Mesothelial cell of epicardium (in vitro differentiated cells): ENCODE results near the gene GLO1. TPM values are rescaled to one million over a fixed set of nuclear protein-coding genes. Genes with fewer than 3 reads are reported as not detected.

Experiments used
- DNase-seq, 2 experiments: peaks; one replicate each; pipeline ENCODE4 v3.0.0; 2021; ENCODE audit warnings: low spot score in 2 of 2; ENCODE audit not compliant: unreplicated experiment in 2 of 2
- H3K27ac Mint-ChIP-seq: 2 replicates; pipeline ENCODE4 v1.8.0; 2021; ENCODE audit warnings: mixed read lengths
- H3K27me3 Mint-ChIP-seq: 2 replicates; pipeline ENCODE4 v1.8.0; 2021; ENCODE audit warnings: low read depth, mixed read lengths
- H3K36me3 Mint-ChIP-seq: 2 replicates; pipeline ENCODE4 v1.8.0; 2021; ENCODE audit warnings: mixed read lengths
- H3K4me1 Mint-ChIP-seq: 2 replicates; pipeline ENCODE4 v1.8.0; 2021; ENCODE audit warnings: mixed read lengths
- H3K4me3 Mint-ChIP-seq: 2 replicates; pipeline ENCODE4 v1.8.0; 2021; ENCODE audit warnings: mild to moderate bottlenecking, moderate library complexity, mixed read lengths
- H3K9me3 Mint-ChIP-seq: 2 replicates; pipeline ENCODE4 v1.8.0; 2021; ENCODE audit warnings: mixed read lengths
- CTCF ChIP-seq: fragments of 200-600 bp; sonication (generic); IDR thresholded peaks from one replicate; pipeline ENCODE4 v1.5.0; 2021; ENCODE audit warnings: antibody characterized with exemption; ENCODE audit not compliant: unreplicated experiment
- total RNA-seq: library from RNA; stranded (reverse); gene quantifications from 3 replicates; pipeline ENCODE4 v1.2.1, GENCODE V29; 2021

GLO1 gene
- total RNA-seq, 1 donor from 2014 or later, result 86.2 TPM

GRCh38 chr6:38656896-38657295 is 46.0 kb downstream of the GLO1 start:
- Mint-ChIP-seq H3K9me3 (no peaks in the 10 kb centered on the region), H3K27me3 (no peaks in the 10 kb centered on the region)
- no peak for TF ChIP-seq CTCF

GRCh38 chr6:38654263-38654662 is 48.7 kb downstream of the GLO1 start:
- H3K27me3 Mint-ChIP-seq, result no peaks in the 10 kb centered on the region
- peaks cover 7% of the 10 kb centered on the region for H3K36me3 Mint-ChIP-seq
- no peak overlapping the region for H3K4me3 Mint-ChIP-seq
- H3K9me3 Mint-ChIP-seq, result peaks cover 6% of the 10 kb centered on the region
- no peaks in the 10 kb centered on the region for H3K4me1 Mint-ChIP-seq
- H3K27ac Mint-ChIP-seq, result no peak overlapping the region
- DNase-seq, result no peak
- TF ChIP-seq CTCF, result no peak

More at GRCh38 chr6:38656896-38657295, 46.0 kb downstream of the GLO1 start:
- Mint-ChIP-seq H3K4me3 (no peak overlapping the region), H3K27ac (no peak overlapping the region), H3K4me1 (no peaks in the 10 kb centered on the region), H3K36me3 (no peaks in the 10 kb centered on the region)
- no peak for DNase-seq

- no peak for DNase-seq
- Mint-ChIP-seq H3K27me3 (no peaks in the 10 kb centered on the region), H3K4me3 (no peak overlapping the region), H3K4me1 (no peaks in the 10 kb centered on the region), H3K36me3 (peaks cover 7% of the 10 kb centered on the region), H3K9me3 (peaks cover 6% of the 10 kb centered on the region), H3K27ac (no peak overlapping the region)
- no peak for TF ChIP-seq CTCF
These were observed 51.7 kb downstream of the GLO1 start for GRCh38 chr6:38651121-38651784.

- Mint-ChIP-seq H3K27ac (no peak overlapping the region), H3K9me3 (peaks cover 6% of the 10 kb centered on the region), H3K36me3 (peaks cover 7% of the 10 kb centered on the region), H3K27me3 (no peaks in the 10 kb centered on the region), H3K4me1 (no peaks in the 10 kb centered on the region), H3K4me3 (no peak overlapping the region)
- TF ChIP-seq CTCF, result no peak
- no peak for DNase-seq
These were observed 52.7 kb downstream of the GLO1 start for GRCh38 chr6:38650207-38650752.

GRCh38 chr6:38649744-38650143 is 53.2 kb downstream of the GLO1 start:
- no peaks in the 10 kb centered on the region for H3K4me1 Mint-ChIP-seq
- peaks cover 7% of the 10 kb centered on the region for H3K36me3 Mint-ChIP-seq
- no peak overlapping the region for H3K27ac Mint-ChIP-seq
- no peak for TF ChIP-seq CTCF
- no peak overlapping the region for H3K4me3 Mint-ChIP-seq
- peaks cover 6% of the 10 kb centered on the region for H3K9me3 Mint-ChIP-seq
- no peak for DNase-seq
- no peaks in the 10 kb centered on the region for H3K27me3 Mint-ChIP-seq
